H1 (cell line): ENCODE results near the gene TMEM221. TPM values are rescaled to one million over a fixed set of nuclear protein-coding genes. Genes with fewer than 3 reads are reported as not detected.

Source experiments
- CHD2 ChIP-seq: IDR thresholded peaks from 2 replicates; pipeline ENCODE4 v1.6.1; 2012; ENCODE audit warnings: low read length, improper control_type of control experiment
- polyA plus RNA-seq, 7 experiments: library from polyadenylated mRNA; depleted of rRNA in 3 of 7; stranded (reverse) in 5 of 7; unstranded in 2 of 7; fragments of >200 nt in 5 of 7; fragments of 200-250 nt in 2 of 7; gene quantifications; 1 replicate in 5 of 7; 2 replicates in 1 of 7; 4 replicates in 1 of 7; pipeline versions ENCODE4 v1.2.1 to v1.2.3, GENCODE V29; 2011 to 2013; ENCODE audit warnings: missing spikeins in 2 of 7, mixed read lengths in 2 of 7
- total RNA-seq: library from RNA; stranded (reverse); fragmentation: NEBNext Ultra II Directional; extraction: Animal tissue kit (Norgen Biotek cat#: 25700); gene quantifications from 2 replicates; pipeline ENCODE4 v1.2.1, GENCODE V29; 2021

The TMEM221 gene
- total and polyA plus RNA-seq, 2 of the 8 experiments (the other 6 are each of a cell fraction or from before 2014, with no cell fraction given), result 1.4 to 2.0 TPM

- TF ChIP-seq CHD2, result no peak
Measured at GRCh38 chr19:17454576-17455071, 6.2 kb upstream of the TMEM221 start (continued).
